ENCODE results near the gene PIK3AP1.
"Not testable (repeated sequence)": the region's sequence is repeated elsewhere in the genome, so short reads cannot be mapped to it uniquely, and the experiment has no call there.

Gene PIK3AP1

DNA sequence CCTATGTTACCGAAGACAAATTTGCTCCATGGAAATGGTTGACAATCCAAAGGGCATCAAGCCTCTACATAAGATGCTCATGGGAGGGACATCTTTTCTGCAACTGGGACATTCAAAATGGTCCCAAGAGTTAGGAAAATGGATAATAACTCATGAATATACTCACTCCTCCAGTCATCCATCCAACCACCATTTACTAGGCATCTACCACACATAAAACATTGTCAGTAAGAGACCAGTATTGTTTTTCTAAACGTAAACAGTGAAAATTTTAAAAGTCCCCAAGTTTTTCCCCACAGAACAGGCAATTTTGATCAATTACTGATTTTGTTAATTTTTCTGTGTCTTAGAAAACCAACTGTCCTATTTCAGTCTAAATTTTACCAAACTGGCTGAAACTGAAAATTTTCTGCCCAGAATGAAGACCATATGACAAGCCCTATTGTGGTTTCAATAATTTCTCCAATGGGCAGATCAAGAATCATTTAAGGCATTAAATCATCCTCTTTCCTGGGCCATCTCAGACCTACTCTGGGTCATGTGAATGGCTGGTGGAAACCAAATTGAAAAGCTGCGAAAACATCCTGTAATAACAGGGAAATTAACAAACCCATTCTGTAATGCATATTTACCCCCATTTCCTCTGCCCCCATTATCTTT, 24.2 kb downstream of the PIK3AP1 start:
- DNase-seq: no peak

DNA sequence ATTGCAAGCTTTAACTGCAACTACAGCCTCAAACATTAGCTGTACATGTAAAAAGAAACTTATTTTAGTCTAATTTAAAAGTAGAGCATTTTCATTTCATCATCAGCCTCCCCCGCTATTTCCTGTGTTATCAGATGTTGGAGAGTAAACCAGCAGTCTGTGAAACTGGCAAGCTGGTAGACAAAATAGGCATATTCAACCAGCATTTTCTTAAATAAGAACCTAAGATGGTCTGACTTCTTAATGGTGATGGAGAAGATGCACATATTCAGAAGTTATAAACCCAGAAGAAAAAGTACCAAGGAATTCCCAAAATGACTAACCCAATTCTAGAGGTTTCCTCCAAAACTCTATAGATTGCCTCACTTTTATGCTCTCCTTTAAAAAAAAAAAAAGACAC, 24.9 kb downstream of the PIK3AP1 start:
- no peak for DNase-seq

DNA sequence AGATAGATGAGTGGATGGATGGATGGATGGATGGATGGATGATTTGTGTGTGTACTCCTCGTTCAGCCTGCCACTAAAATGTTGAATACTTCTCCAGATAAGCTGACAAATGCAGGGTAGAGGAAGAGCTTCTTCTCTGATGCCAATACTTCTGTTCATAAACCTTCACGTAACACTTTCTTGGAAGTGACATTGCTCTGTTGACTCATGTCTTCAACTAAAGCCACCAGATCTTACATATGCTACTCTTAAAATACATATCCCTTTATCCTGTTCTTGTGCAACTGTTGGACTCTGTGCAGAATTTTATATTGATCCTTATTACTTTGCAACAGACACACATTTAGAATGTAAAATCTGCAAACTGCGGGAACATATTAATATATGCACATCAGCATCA, 26.9 kb downstream of the PIK3AP1 start:
- DNase-seq: no peak

DNA sequence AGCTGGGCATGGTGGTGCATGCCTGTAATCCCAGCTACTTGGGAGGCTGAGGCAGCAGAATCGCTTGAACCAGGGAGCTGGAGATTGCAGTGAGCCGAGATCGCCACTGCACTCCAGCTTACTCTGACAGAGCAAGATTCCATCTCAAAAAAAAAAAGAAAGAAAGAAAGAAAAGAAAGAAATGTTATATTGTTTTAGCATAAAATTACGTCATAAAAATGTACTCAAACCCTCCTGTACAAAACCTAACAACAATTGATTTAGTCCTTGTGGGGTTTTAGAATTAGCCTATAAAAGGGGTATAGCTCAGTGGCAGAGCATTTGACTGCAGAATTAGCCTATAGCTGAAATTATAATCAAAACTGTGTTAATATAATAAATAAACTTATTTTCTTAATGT, 27.9 kb downstream of the PIK3AP1 start:
- DNase-seq: no peak

DNA sequence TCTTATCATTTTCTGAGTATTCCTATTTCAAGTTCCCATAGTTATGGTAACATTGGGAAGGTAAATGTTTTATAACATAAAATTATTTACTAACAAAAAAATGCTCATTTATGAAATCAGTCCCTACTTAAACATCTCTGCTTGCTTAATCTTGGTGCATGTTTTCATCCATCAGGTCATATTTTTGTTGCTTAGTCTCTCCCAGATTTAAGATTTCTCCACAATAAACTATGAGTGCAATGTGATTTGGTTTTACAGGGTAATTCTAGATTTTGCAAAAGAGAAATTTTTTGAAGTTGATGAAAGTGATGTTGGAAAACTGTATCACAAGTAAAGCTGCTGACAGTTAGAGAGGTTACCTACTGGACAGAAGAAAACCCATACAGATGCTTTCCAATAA, 28.6 kb downstream of the PIK3AP1 start:
- no peak for DNase-seq

DNA sequence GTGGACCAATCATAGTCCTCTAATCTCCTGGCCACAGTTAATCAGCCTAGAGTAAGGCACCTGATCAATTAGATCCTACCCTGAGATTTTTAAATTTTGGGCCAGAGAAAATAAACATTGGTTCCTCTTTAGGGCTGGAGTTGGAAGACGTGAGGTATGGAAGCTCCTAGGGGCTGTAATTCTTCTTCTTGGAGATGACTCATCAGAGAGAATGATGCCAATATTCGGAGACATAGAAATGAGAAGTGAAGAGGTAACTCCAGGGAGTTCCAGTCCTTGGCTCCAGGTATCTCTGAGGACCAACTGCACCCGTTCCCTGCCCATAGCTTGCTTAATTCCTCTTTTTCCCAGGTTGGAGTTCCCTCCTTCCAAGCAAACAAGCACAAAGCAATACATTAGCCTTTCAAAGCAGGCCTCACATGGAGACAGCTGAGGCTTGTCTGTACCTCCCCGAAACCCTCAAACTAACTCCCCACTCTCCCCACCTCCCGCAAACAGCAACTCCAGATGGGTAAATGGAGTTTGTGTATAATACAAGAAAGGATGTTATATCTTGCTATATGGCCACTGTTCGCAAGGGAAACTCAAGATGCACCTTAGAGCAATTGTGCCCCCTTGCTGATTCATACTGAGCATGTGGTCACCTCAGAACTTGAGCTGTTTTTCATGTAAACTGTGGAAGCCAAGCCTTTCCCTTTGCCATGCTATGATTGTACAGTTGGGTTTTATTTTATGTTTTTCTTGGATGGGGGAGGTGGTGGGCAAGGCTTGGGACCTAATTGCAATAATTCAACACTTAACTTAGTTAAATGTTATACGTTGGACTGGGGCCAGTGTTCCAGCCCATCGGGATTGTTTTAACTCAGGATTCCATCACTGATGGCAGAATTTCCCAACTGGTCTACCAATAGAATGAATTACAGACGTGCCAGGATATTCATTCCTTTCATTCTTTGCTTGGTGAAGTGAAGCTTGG, 29.3 kb downstream of the PIK3AP1 start:
- DNase-seq: no peak

DNA sequence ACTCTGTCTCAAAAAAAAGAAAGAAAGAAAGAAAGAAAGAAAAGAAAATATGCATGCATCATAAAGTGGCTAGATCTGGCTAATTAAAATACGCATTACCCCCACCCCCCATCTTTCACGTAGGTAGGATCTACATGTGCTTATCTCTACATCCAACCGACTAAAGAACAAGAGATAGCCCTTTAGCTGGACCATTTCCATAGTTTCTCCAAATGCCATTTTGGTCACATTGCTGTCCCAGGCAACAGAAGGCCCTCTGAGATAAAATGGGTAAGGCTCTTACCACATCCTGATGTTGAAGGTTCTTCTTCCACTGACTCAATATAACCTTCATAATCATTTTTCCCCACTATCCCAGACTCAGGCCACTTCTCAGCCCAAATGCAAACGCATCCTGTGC, 31.5 kb downstream of the PIK3AP1 start:
- no peak for DNase-seq

DNA sequence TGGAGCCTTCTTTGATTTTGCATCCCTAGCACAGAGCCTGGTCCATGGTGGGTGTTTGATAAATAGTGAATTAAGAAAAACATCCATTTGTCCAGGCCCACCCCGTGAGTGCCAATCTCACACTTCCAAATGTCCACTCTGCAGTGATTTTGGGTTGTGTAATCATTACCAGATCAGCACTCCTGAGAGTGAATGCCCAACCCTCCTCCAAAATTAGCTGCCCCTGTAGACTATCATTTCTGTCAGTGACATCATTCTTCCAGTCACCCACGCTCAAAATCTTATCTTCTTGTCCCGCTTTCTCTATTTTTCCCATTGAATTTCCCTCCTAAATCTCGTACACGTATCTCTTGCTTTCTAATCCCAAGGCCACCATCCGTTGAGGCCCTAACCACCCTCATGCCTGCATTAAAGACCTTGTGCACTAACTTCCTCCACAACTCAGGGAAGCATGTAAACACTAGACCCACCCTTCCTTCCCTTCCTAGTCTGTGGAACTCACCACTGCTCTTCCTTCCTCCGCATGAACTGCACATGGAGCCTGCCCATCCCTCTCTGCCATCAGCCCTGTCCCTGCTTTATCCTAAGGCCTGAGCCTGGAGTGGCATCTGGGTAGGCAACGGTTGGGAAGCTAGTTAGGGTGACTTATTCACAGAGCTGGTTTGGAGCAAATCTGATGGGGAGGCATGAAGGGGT, 32.8 kb downstream of the PIK3AP1 start:
- no peak for DNase-seq

DNA sequence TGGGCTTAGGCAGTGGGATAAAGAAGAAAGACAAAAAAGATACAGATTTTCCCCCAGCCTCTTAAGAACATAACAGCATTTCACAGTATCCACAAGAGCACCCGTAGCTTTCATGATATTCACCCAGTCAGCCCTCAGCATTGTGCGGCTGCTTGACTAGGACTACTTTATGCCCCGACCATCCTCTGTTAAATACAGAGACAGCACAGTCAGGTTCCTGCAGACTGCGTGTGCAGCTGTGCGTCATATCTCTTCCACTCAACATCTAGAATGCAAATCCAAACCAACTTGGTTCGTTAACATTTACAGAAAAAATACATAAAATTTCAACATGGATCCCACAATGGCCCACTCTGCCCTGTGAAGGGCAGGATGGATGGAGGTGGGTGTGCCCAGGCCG, 33.8 kb downstream of the PIK3AP1 start:
- DNase-seq: no peak

DNA sequence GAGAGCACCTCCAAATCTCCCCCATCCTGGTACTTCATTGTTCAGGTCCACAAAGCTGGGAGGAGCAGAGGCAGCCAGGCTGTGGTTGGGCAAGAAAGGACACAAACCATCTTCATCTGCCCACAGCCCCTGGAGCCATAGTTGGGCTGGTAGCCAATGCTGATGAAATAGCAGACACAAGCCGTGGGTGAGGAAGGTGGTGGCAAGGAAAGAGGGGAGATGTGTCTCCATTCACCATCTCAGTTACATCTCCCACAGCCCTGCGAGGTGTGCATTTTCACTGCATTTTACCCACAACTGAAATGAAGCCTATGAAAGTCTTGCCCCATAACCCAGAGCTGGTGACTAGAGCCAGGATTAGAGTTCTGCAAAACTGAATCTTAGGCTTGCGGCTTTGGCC, 35.0 kb downstream of the PIK3AP1 start:
- DNase-seq: no peak

DNA sequence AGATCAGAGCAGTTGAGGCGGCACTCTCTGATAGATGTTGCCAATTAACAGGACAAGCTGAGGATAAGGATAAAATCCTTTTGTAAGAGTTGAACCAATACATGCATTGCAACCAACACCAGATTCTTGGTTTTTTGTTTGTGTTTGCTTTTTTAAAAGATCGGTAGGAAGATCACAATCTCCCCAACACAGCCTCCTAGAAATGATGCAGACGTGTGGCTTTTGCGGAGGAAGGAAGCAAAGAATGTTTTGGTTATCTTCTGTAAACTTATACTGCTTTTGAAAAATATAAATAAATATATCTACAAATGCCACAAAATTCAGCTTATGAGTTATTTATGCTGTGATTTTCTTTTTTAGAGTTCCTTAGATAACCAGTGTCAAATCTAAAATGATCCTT, 35.5 kb downstream of the PIK3AP1 start:
- DNase-seq: no peak

DNA sequence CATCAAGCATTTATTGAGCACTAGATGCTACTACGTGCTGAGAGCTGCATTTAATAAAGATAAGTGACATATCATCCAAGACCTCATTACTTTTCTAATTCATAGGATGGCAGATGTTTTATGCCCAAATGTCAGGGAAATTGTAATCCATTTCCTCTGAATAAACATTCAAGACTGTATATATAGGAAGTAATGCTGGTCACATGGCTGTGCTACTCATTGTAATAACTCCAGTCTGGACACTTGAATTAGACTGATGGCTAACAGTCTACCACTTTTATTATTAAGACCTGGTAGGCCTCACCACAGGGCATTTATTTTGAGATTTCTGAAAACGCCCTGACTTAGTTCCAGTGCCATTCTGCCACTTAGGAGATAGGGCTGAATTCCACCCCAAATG, 36.6 kb downstream of the PIK3AP1 start:
- DNase-seq: no peak

DNA sequence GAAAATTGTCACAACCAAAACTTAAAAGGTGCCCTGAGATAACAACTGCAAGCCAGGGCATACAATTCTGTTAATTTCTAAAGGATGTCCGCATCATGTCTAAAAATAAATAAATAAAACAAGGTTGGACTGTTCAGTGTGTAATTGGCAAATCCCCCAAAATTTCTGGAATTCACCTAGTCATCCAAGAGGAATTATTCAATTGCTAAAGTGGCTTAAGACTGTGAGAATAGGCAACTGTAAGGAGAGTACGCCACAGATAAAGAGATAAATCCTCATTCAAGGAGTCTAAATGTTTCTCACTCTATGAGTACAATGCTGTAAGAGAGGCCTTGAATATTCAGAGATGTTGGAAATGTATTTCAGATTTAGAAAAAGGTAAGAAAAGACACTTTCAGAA, 37.2 kb downstream of the PIK3AP1 start:
- DNase-seq: no peak

DNA sequence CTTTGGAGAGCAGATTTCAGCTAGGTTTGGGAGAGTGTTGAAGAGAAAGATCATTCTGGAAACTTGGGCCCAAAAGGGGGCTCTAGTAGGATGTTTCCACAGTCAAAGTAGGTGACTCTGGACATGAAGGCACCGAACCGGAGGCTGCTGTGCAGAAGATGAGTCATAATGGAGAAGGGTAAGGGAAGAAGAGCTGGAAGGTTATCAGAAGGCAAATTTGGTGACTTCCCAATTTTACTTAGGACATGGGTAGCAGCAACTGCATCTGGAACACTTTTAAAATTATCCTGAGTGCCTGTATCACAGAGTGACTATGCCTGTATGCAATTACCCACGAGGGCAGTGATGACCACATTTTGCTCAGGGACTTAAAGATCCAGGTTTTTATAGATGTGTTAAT, 38.8 kb downstream of the PIK3AP1 start:
- no peak for DNase-seq

DNA sequence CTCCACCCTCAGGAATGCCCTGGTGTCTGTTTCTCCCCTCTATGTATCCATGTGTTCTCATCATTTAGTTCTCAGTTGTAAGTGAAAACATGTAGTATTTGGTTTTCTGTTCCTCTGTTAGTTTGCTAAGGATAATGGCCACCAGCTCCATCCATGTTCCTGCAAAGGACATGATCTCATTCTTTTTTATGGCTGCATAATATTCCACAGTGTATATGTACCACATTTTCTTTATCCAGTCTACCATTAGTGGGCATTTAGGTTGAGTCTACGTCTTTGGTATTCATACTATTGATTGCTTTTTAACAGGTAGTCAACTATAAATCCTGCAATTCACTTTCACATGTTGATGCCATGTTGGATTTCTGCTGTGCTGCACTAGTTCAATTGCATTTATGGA, 39.9 kb downstream of the PIK3AP1 start:
- DNase-seq: not testable (repeated sequence)

DNA sequence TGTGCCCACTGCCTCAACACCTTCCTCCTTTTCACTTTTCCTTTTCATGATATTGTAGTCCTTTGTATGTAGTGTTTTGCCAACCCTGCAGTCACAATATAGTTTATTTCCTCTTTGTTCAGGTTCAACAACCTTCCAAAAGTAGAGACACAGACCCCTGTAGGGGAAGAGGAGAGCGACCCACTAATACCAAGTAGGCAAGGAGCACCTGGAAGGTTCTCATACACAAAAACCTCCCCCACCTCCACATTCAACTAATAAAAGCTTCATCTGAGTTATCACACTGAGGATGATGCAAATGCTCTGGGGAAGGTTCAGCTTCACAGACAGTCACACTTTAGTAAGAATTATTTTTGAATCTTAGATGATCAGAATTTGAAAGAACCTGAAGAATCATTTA, 41.6 kb downstream of the PIK3AP1 start:
- DNase-seq: no peak

DNA sequence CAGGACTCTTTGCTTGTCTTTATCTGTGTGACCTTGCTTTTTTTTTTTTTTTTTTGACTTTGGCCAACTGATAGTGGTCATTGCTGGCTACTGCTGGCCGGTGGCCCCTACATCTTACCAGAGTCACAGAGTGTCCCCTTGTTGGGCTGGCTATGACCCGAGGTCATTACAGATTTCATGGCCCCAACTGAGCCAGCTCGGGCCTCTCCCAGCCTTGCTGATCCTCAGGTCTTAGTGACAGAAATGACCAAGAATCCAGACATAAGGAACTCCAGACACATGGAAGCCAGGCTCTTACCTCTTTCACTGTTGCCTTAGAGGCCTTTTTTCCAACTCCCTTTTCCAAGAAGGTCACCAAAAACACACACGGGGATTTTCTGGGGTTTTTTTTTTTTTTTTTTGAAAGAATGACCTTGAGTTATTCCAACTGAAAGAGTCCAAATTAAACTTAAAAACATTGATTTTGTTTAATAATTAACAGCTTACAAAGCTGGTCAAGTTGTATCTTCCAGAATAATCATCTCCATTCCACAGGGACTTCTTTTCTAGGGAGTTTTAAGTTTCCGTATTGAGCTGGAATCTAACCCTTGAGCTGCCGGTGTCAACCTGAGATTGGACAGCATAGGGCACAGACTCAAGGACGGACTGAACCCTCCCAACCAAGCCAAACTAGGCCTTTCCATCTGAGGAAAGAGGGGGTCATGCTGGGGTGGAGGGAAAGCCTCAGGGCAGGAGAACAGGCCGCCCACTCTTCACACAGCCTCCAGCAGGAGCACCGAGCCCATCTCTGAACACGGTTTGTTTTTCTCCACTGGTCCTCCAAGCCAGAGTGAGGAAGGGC, 43.8 kb downstream of the PIK3AP1 start:
- no peak for DNase-seq

DNA sequence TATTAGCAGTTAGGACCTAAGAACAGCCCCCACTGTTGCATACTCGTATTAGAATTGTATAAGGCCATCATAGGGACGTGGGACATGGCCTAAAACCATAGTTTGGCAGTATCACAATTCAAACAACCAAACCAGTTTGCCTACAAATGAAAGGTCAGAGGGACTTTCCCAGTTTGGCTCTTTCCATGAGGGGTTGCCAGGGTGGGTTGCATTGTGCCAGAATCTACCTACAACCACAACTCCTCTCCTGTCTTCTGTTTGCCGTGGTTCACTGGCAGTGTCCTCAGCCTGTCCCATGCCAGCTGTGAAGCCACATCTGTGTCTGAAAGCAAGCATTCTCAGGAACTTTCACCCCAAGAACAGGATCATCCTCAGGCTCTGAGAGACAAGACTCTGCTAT, 44.5 kb downstream of the PIK3AP1 start:
- DNase-seq: no peak

DNA sequence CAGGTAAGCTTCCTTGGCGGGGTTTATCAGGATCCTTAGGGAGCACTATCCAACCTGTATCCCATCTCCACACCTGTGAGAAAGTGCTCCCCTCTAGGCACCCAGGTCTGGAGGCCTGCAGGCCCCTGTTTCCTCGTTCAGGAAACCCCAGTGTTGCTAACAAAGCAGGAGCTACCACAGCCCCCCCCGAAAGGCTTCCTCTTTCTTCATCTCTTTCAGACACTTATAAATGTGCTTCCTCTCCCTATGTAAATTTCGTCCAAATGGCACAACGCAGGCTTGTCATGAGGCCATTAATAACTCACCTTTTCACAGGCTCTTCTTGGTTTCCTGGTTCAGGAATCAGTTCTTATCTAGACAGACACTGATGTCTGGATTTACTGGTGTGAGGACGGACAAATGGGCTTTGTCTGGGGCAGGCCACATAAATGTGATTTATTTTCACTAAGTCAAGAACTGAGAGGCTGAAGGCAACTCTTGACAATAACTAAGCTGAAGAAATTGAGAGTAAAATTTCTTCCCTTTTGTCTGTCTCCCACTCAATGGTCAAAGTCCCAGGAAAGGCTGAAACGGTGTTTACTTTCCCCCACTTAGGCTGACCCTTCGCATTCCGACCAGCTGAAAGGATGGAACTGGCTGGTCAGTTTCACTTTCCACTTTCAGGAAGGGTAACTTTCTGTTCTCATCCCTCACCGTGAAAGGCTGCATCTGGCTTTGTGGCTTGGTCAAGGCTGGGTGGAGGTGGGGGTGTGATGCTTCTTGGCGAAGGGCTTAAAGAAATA, 46.8 kb downstream of the PIK3AP1 start:
- no peak for DNase-seq

DNA sequence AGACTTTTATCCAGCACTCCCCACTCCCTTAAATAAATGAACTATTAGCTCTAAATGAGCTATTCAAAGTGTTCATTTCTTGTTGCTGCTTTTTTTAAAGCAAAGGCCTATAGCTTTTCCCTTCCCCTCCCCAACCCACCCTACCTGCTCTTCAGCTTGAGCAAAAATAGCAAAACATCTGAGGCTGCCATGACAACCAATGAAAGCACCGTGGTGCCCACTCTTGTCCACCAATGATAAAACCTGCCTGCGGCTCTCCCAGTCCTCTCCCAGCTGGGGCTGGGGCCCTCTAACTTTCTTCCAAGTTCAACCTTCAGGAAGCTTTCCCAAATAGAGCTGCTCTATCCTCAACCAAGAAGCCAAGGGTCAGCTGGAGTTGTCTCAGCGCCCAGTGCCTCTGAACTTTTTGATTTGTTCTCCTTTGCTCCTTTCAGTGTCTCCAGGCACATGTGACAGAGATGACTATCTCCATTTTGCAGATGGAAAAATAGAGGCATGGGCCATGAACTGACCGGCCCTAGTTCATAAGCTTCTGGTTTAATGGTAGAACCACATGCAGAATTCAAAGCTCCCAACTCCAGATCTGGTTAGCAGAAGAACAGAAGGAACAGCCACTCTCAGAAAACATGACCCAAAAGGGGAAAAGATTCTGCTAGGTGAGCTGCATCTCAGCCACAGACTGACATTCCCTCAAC, 47.7 kb downstream of the PIK3AP1 start:
- no peak for DNase-seq

DNA sequence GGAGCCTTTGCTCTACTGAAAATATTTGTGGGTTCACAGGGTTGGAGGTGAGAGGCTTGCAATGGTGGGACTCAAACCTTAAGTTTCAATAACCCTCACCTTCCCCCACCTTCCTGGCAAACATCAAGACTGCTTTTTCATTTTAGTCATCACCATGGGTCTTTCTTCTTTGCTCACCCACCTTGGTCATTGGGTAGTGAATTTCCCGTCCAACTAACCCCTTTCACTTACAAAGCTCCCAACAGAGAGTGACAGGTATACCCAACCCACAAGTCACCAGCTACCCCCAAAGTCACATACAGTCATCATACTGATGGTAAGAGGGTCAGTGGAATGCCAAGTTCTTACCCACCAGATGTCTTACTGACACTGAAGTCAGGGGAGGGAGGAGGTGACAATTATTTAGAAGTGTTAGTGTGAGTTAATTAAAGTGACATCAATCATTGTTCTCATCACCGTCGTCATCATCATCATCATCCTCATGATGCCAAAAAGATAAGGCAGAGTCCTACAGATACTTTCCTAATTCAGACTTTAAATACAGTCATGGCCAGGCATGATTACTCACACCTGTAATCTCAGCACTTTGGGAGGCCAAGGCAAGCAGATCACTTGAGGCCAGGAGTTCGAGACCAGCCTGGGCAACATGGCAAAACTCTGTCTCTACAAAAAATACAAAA, 49.0 kb downstream of the PIK3AP1 start:
- no peak for DNase-seq
